Measurements from ENCODE around the gene AHCYL2.

DNA sequence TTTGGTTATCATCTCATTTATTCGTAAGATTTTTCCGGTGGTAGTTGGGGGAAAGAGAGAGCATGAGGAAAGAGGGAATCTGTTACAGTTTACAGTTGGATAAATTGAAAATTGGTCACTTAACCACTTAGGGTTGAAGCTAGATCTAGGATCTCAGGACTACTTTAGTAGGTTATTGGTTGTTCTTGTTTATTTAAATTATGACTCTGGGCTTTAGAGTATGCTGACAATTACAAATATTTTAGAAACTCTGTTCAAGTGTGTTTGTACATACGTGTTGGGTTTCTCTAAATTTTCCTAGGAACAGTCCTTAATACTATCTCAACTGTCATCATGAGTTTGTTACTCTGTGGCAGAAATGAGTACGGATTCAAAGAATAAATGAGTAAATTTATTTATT is 160.8 kb downstream of the AHCYL2 start:
- no peak for TF ChIP-seq EZH2 (IDR thresholded peaks at IDR 0.05)
- TF ChIP-seq POLR2AphosphoS5 (IDR thresholded peaks at IDR 0.05; ENCODE audit: borderline replicate concordance, low read depth, low read length), result no peak

Data from SK-N-MC (cell line).